Fibroblast of pulmonary artery (primary cell): ENCODE results near the gene SLC35E2B.

Experiments used
- DNase-seq: peaks from one replicate; pipeline ENCODE4 v3.0.0-alpha.2; 2010; ENCODE audit warnings: low read depth
- H3K4me3 ChIP-seq: replicated peaks from 2 replicates; pipeline ENCODE4 v1.5.1; 2011; ENCODE audit warnings: low read depth, mild to moderate bottlenecking, control low read depth, low read length, moderate library complexity
- CTCF ChIP-seq: IDR thresholded peaks from 2 replicates; pipeline ENCODE4 v1.5.1; 2011; ENCODE audit warnings: mild to moderate bottlenecking, control low read depth, low read length, inconsistent platforms; ENCODE audit errors: missing control alignments

The SLC35E2B gene

DNA sequence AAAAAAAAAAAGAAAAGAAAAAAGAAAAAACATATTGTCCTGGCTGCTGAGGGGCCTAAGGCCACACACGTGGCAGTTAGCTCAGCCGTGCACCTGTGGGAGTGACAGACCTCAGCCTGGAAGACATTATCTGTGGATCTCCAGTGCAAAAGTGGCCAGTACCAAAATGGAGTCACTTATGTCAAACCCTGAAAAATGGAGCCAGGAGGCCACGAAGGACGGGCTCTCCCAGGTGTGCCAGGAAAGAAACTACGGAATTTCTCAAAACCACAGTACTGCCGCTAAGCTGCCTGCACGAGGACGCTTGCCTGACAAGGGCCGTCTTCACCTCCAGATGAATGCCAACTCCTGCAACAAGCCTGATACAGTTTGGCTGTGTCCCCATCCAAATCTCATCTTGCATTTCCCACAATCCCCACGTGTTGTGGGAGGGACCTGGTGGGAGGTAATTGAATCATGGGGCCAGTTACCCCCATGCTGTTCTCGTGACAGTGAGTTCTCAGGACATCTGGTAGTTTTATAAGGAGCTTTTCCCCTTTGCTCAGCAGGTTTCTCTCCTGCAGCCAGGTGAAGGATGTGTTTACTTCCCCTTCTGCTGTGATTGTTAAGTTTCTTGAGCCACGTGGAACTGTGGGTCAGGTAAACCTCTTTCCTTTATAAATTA is 82.6 kb downstream of the SLC35E2B start:
- no peak for DNase-seq
- TF ChIP-seq CTCF = no peak
- H3K4me3 ChIP-seq = no peak overlapping the region
